Measurements from ENCODE around the gene ADCY10.
A peak's percentile ranks its signal among the peaks of the same experiment; 100 is the strongest.
"Not testable (repeated sequence)": the region's sequence is repeated elsewhere in the genome, so short reads cannot be mapped to it uniquely, and the experiment has no call there.

ADCY10 gene

GRCh38 chr1:167913895-167914496 is at the start of gene ADCY10:
TSS of gene ADCY10 (minus strand) at chr1:167914134. CDS start at chr1:167905140, 8,994 bp downstream.
- DNase-seq (ENCODE audit: low spot score) (no peak), FAIRE-seq (no peak)

- FAIRE-seq = no peak
- DNase-seq (ENCODE audit: low spot score) = no peak
These were observed 43.8 kb upstream of the ADCY10 start for GRCh38 chr1:167957710-167958109.

GRCh38 chr1:167955915-167956314 is 42.0 kb upstream of the ADCY10 start:
- DNase-seq (ENCODE audit: low spot score) = no peak
- no peak for FAIRE-seq

- no peak for FAIRE-seq
- no peak for DNase-seq (ENCODE audit: low spot score)
These were observed 36.6 kb upstream of the ADCY10 start for GRCh38 chr1:167950569-167950968.

GRCh38 chr1:167949785-167950184 is 35.9 kb upstream of the ADCY10 start:
- DNase-seq (ENCODE audit: low spot score) = no peak
- FAIRE-seq = no peak

- DNase-seq (ENCODE audit: low spot score) (no peak), FAIRE-seq (no peak)
These were observed 33.8 kb upstream of the ADCY10 start for GRCh38 chr1:167947733-167948132.

- FAIRE-seq (no peak), DNase-seq (ENCODE audit: low spot score) (no peak)
These were observed 29.6 kb upstream of the ADCY10 start for GRCh38 chr1:167943541-167943940.

GRCh38 chr1:167940264-167940663 is 26.3 kb upstream of the ADCY10 start:
- DNase-seq (ENCODE audit: low spot score) = no peak
- FAIRE-seq = no peak

- DNase-seq (ENCODE audit: low spot score) = no peak
- no peak for FAIRE-seq
These were observed 24.2 kb upstream of the ADCY10 start for GRCh38 chr1:167938080-167938636.

GRCh38 chr1:167937709-167938010 is 23.7 kb upstream of the ADCY10 start:
- FAIRE-seq = no peak

GRCh38 chr1:167936930-167937708 is 23.2 kb upstream of the ADCY10 start, which contains the start of gene MPC2:
TSS of gene MPC2 (minus strand) at chr1:167937072. CDS start at chr1:167935841, 1,231 bp downstream.
- FAIRE-seq (no peak), DNase-seq (ENCODE audit: low spot score) (peak; percentile 58)

More at GRCh38 chr1:167937709-167938010, 23.7 kb upstream of the ADCY10 start:
- DNase-seq (ENCODE audit: low spot score) = no peak

GRCh38 chr1:167936068-167936929 is 22.4 kb upstream of the ADCY10 start, which contains the start of gene DCAF6:
TSS of gene DCAF6 (plus strand) at chr1:167936683. CDS start at chr1:167936912, 229 bp downstream.
- peak; percentile 98 for DNase-seq (ENCODE audit: low spot score)
- FAIRE-seq = peak; percentile 95

- DNase-seq (ENCODE audit: low spot score) = peak; percentile 40
- FAIRE-seq = no peak
These were observed 21.5 kb upstream of the ADCY10 start for GRCh38 chr1:167935216-167936067.

GRCh38 chr1:167934426-167935215 is 20.7 kb upstream of the ADCY10 start:
- FAIRE-seq (no peak), DNase-seq (ENCODE audit: low spot score) (no peak)

- FAIRE-seq (no peak), DNase-seq (ENCODE audit: low spot score) (no peak)
These were observed 19.9 kb upstream of the ADCY10 start for GRCh38 chr1:167933788-167934187.

- FAIRE-seq = no peak
These were observed 15.8 kb upstream of the ADCY10 start for GRCh38 chr1:167929725-167930124.

GRCh38 chr1:167928919-167929318 is 15.0 kb upstream of the ADCY10 start:
- not testable (repeated sequence) for FAIRE-seq; DNase-seq (ENCODE audit: low spot score)

More at GRCh38 chr1:167929725-167930124, 15.8 kb upstream of the ADCY10 start:
- no peak for DNase-seq (ENCODE audit: low spot score)

GRCh38 chr1:167928457-167928852 is 14.5 kb upstream of the ADCY10 start:
- DNase-seq (ENCODE audit: low spot score) (no peak), FAIRE-seq (no peak)

- DNase-seq (ENCODE audit: low spot score) (no peak), FAIRE-seq (no peak)
These were observed 13.3 kb upstream of the ADCY10 start for GRCh38 chr1:167927046-167927754.

Data from urothelium cell line (cell line).